A549 (cell line): ENCODE results near the gene FAAP100.

Source experiments
- BCL3 ChIP-seq: fragments of >200 bp; sonication (Bioruptor Twin); formaldehyde crosslinking; IDR thresholded peaks from 3 replicates; pipeline ENCODE4 v1.6.1; 2016
- ELK1 ChIP-seq: fragments of 150-350 bp; IDR thresholded peaks from 2 replicates; pipeline ENCODE4 v1.6.1; 2014; ENCODE audit warnings: low read depth, mild to moderate bottlenecking, low read length
- MAX ChIP-seq: IDR thresholded peaks from 2 replicates; pipeline ENCODE4 v1.6.1; 2012
- POLR2A ChIP-seq: IDR thresholded peaks from 2 replicates; pipeline ENCODE4 v1.6.1; 2012; ENCODE audit warnings: mild to moderate bottlenecking, low read length
- POLR2AphosphoS2 ChIP-seq: conservative IDR thresholded peaks from 2 replicates; pipeline ENCODE4 v1.6.1; 2012; ENCODE audit warnings: low read length, improper control_type of control experiment, inconsistent platforms
- RCOR1 ChIP-seq: fragments of 150-350 bp; IDR thresholded peaks from 2 replicates; pipeline ENCODE4 v1.6.1; 2014; ENCODE audit warnings: antibody characterized with exemption, low read length, low read depth
- REST ChIP-seq: fragments of 200-600 bp; sonication (generic); IDR thresholded peaks from 2 replicates; pipeline ENCODE4 v1.6.1; 2016; ENCODE audit warnings: antibody characterized with exemption, mild to moderate bottlenecking, moderate library complexity
- SMC3 ChIP-seq: fragments of >200 bp; sonication (Bioruptor Twin); formaldehyde crosslinking; IDR thresholded peaks from 3 replicates; pipeline ENCODE4 v1.6.1; 2018; ENCODE audit warnings: inconsistent platforms
- TF ChIP-seq, protein P1 (sequence below): fragments of >200 bp; sonication (Bioruptor Twin); formaldehyde crosslinking; IDR thresholded peaks from 3 replicates; pipeline ENCODE4 v1.5.1; 2016

- TF ChIP-seq, protein P1, sequence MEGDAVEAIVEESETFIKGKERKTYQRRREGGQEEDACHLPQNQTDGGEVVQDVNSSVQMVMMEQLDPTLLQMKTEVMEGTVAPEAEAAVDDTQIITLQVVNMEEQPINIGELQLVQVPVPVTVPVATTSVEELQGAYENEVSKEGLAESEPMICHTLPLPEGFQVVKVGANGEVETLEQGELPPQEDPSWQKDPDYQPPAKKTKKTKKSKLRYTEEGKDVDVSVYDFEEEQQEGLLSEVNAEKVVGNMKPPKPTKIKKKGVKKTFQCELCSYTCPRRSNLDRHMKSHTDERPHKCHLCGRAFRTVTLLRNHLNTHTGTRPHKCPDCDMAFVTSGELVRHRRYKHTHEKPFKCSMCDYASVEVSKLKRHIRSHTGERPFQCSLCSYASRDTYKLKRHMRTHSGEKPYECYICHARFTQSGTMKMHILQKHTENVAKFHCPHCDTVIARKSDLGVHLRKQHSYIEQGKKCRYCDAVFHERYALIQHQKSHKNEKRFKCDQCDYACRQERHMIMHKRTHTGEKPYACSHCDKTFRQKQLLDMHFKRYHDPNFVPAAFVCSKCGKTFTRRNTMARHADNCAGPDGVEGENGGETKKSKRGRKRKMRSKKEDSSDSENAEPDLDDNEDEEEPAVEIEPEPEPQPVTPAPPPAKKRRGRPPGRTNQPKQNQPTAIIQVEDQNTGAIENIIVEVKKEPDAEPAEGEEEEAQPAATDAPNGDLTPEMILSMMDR = no peak
- no peak for TF ChIP-seq MAX
- TF ChIP-seq POLR2AphosphoS2 = no peak
- no peak for TF ChIP-seq ELK1
- TF ChIP-seq RCOR1 = no peak
- TF ChIP-seq BCL3 = no peak
- no peak for TF ChIP-seq SMC3
- no peak for TF ChIP-seq REST
- no peak for TF ChIP-seq POLR2A
These were observed 1.2 kb downstream of the FAAP100 start for GRCh38 chr17:81550830-81551457.
